GM12878 (cell line): ENCODE measurements around the gene FOSB. TPM values are rescaled to one million over a fixed set of nuclear protein-coding genes. Genes with fewer than 3 reads are reported as not detected.

Experiments used
- BHLHE40 ChIP-seq, 2 experiments: fragments of 450-650 bp in 1 of 2; IDR thresholded peaks; 2 replicates each; pipeline ENCODE4 v1.6.1; 2011 to 2017; ENCODE audit warnings: low read depth in 2 of 2, borderline replicate concordance in 1 of 2, improper control_type of control experiment in 1 of 2, low read length in 1 of 2, mild to moderate bottlenecking in 1 of 2
- CBFB ChIP-seq: IDR thresholded peaks from 2 replicates; pipeline ENCODE4 v1.6.1; 2016; ENCODE audit warnings: antibody characterized with exemption, low read depth
- DPF2 ChIP-seq: fragments of 450-650 bp; IDR thresholded peaks from 2 replicates; pipeline ENCODE4 v1.6.1; 2017; ENCODE audit warnings: mild to moderate bottlenecking
- EGR1 ChIP-seq, 2 experiments: IDR thresholded peaks; 1 replicate in 1 of 2; 2 replicates in 1 of 2; pipeline ENCODE4 v1.6.1; 2011 to 2012; ENCODE audit warnings: low read depth in 2 of 2, low read length in 2 of 2, borderline replicate concordance in 1 of 2, mild to moderate bottlenecking in 1 of 2, moderate library complexity in 1 of 2
- EP300 ChIP-seq, 2 experiments: fragments of 150-350 bp in 1 of 2; IDR thresholded peaks; 2 replicates each; pipeline ENCODE4 v1.6.1; 2011 to 2012; ENCODE audit warnings: low read depth in 2 of 2, low read length in 2 of 2, borderline replicate concordance in 1 of 2, improper control_type of control experiment in 1 of 2, inconsistent platforms in 1 of 2; ENCODE audit not compliant: control insufficient read depth in 1 of 2
- FOXM1 ChIP-seq: IDR thresholded peaks from 2 replicates; pipeline ENCODE4 v1.6.1; 2012; ENCODE audit warnings: low read depth, mild to moderate bottlenecking, inconsistent platforms, low read length, moderate library complexity
- NBN ChIP-seq: fragments of 450-650 bp; IDR thresholded peaks from 2 replicates; pipeline ENCODE4 v1.6.1; 2016
- NKRF ChIP-seq: fragments of 450-650 bp; conservative IDR thresholded peaks from 2 replicates; pipeline ENCODE4 v1.6.1; 2017; ENCODE audit warnings: mild to moderate bottlenecking, moderate library complexity
- PAX5 ChIP-seq: IDR thresholded peaks from 2 replicates; pipeline ENCODE4 v1.6.1; 2011; ENCODE audit warnings: low read depth, low read length, borderline replicate concordance
- PML ChIP-seq: IDR thresholded peaks from 2 replicates; pipeline ENCODE4 v1.6.1; 2012; ENCODE audit warnings: low read length, inconsistent platforms
- STAT1 ChIP-seq: fragments of 450-650 bp; conservative IDR thresholded peaks from 2 replicates; pipeline ENCODE4 v1.6.1; 2014; ENCODE audit warnings: antibody characterized with exemption, mild to moderate bottlenecking
- TAF1 ChIP-seq: IDR thresholded peaks from 2 replicates; pipeline ENCODE4 v1.6.1; 2011; ENCODE audit warnings: mild to moderate bottlenecking, low read depth, low read length, borderline replicate concordance
- TCF7 ChIP-seq: IDR thresholded peaks from 2 replicates; pipeline ENCODE4 v1.6.1; 2014; ENCODE audit warnings: antibody characterized with exemption, borderline replicate concordance
- YBX1 ChIP-seq: fragments of 450-650 bp; IDR thresholded peaks from 2 replicates; pipeline ENCODE4 v1.6.1; 2016; ENCODE audit warnings: antibody characterized with exemption
- YY1 ChIP-seq: IDR thresholded peaks from 2 replicates; pipeline ENCODE4 v1.6.1; 2011; ENCODE audit warnings: low read depth, mild to moderate bottlenecking, low read length
- ZNF207 ChIP-seq: fragments of 450-650 bp; IDR thresholded peaks from 2 replicates; pipeline ENCODE4 v1.6.1; 2014; ENCODE audit warnings: antibody characterized with exemption, mild to moderate bottlenecking, borderline replicate concordance
- polyA plus RNA-seq, 11 experiments: library from polyadenylated mRNA; depleted of rRNA in 4 of 11; unstranded in 6 of 11; stranded (reverse) in 5 of 11; fragments of >200 nt; fragmentation: Nextera tagmentation in 4 of 11; fragmentation: Illumina TruSeq in 1 of 11; extraction: Ambion mirVana in 4 of 11; extraction: Trizol in 1 of 11; gene quantifications; 1 replicate in 1 of 11; 2 replicates in 10 of 11; pipeline versions ENCODE4 v1.2.1 to v1.2.3, GENCODE V29; 2011 to 2016; ENCODE audit warnings: inconsistent platforms in 2 of 11, missing spikeins in 2 of 11, low read depth in 1 of 11
- total RNA-seq, 4 experiments: library from RNA; depleted of rRNA in 3 of 4; stranded (reverse); fragments of >200 nt in 3 of 4; fragmentation: Illumina TruSeq in 1 of 4; extraction: Trizol in 1 of 4; gene quantifications; 2 replicates each; pipeline versions ENCODE4 v1.2.1 to v1.2.3, GENCODE V29; 2013 to 2021
- TF ChIP-seq, protein P1 (sequence below): fragments of 450-650 bp; IDR thresholded peaks from 2 replicates; pipeline ENCODE4 v1.6.1; 2017; ENCODE audit warnings: mild to moderate bottlenecking
- TF ChIP-seq, protein P2 (sequence below): fragments of 450-650 bp; IDR thresholded peaks from 2 replicates; pipeline ENCODE4 v1.6.1; 2017; ENCODE audit warnings: mild to moderate bottlenecking, moderate library complexity

Gene FOSB
- total and polyA plus RNA-seq, 10 of the 15 experiments (the other 5 are each of a cell fraction or from before 2014, with no cell fraction given), result 0.06 to 0.56 (median 0.26) TPM

DNA sequence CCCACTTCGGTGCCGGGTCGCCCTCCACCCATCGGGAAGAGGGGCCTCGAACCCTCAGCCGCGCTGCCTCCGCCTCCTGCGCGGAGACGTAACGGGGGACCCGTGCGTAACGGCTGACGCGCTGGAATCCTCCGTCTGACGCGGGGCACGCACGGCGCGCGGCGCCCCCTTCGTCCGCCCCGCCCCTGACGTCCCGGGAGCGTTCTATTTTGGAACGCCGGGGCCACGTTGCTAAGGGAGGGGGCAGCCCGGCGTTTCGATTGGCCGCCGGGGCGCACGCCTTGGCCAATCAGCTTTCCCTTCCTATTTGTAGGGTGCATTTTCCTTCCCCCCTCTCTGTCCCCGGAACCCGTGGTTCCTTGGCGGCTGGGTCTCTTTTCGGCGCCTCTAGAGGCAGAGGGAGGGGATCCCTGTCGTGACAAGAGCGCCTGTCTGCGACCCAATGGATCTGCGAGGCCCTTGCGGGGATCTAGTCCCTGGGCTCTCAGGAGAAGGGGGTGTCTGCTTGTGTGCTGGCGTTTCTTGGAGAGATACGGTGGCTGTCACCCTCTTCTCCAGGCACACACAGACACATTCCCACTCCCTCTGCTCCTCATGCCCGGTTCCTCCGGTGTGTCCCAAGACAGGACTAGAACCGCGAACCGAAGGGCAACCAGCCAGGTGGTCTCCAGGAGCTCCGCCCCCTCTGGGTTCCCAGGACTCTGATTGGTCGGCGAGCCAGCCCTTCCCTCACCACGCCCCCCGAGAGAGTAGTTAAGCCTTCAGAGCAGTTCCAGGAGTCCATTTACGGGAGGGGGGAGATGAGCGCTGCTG, 1.5 kb downstream of the FOSB start (continued):
- TF ChIP-seq CBFB (no peak), TCF7 (no peak), PAX5 (peak; percentile 69; the same call in 1 of the 2 replicates), EP300 (IDR thresholded peaks at IDR 0.05; ENCODE audit: borderline replicate concordance in 1 of 2, control insufficient read depth in 1 of 2, low read depth in 2 of 2, low read length in 2 of 2) (peak in 1 of 2 experiments; percentile 11; a peak in 1 of 4 replicates), ZNF207 (peak; percentile 54; the same call in 1 of the 2 replicates), EGR1 (IDR thresholded peaks at IDR 0.05; ENCODE audit: borderline replicate concordance in 1 of 2, low read depth in 2 of 2, low read length in 2 of 2) (peak; percentile 21 to 97; a peak in 1 of 3 replicates), BHLHE40 (IDR thresholded peaks at IDR 0.05; ENCODE audit: borderline replicate concordance in 1 of 2, low read depth in 2 of 2, low read length in 1 of 2) (peak; percentile 74 to 97), YY1 (0 out of 2 replicates have a peak, but pooled peaks have one; percentile 6), PML (no peak; the same call in 1 of the 2 replicates), DPF2 (peak; percentile 46), STAT1 (peak; percentile 73; the same call in 1 of the 2 replicates), FOXM1 (no peak; the same call in 1 of the 2 replicates), YBX1 (no peak), NKRF (peak; percentile 89), NBN (peak; percentile 75), TAF1 (0 out of 2 replicates have a peak, but pooled peaks have one; percentile 27)
- TF ChIP-seq, protein P1, sequence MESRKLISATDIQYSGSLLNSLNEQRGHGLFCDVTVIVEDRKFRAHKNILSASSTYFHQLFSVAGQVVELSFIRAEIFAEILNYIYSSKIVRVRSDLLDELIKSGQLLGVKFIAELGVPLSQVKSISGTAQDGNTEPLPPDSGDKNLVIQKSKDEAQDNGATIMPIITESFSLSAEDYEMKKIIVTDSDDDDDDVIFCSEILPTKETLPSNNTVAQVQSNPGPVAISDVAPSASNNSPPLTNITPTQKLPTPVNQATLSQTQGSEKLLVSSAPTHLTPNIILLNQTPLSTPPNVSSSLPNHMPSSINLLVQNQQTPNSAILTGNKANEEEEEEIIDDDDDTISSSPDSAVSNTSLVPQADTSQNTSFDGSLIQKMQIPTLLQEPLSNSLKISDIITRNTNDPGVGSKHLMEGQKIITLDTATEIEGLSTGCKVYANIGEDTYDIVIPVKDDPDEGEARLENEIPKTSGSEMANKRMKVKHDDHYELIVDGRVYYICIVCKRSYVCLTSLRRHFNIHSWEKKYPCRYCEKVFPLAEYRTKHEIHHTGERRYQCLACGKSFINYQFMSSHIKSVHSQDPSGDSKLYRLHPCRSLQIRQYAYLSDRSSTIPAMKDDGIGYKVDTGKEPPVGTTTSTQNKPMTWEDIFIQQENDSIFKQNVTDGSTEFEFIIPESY, result 0 out of 2 replicates have a peak, but pooled peaks have one; percentile 56
- TF ChIP-seq, protein P2, sequence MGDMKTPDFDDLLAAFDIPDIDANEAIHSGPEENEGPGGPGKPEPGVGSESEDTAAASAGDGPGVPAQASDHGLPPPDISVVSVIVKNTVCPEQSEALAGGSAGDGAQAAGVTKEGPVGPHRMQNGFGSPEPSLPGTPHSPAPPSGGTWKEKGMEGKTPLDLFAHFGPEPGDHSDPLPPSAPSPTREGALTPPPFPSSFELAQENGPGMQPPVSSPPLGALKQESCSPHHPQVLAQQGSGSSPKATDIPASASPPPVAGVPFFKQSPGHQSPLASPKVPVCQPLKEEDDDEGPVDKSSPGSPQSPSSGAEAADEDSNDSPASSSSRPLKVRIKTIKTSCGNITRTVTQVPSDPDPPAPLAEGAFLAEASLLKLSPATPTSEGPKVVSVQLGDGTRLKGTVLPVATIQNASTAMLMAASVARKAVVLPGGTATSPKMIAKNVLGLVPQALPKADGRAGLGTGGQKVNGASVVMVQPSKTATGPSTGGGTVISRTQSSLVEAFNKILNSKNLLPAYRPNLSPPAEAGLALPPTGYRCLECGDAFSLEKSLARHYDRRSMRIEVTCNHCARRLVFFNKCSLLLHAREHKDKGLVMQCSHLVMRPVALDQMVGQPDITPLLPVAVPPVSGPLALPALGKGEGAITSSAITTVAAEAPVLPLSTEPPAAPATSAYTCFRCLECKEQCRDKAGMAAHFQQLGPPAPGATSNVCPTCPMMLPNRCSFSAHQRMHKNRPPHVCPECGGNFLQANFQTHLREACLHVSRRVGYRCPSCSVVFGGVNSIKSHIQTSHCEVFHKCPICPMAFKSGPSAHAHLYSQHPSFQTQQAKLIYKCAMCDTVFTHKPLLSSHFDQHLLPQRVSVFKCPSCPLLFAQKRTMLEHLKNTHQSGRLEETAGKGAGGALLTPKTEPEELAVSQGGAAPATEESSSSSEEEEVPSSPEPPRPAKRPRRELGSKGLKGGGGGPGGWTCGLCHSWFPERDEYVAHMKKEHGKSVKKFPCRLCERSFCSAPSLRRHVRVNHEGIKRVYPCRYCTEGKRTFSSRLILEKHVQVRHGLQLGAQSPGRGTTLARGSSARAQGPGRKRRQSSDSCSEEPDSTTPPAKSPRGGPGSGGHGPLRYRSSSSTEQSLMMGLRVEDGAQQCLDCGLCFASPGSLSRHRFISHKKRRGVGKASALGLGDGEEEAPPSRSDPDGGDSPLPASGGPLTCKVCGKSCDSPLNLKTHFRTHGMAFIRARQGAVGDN, result peak; percentile 43; the same call in 1 of the 2 replicates
